HepG2 (cell line): ENCODE results near the gene WDR73. TPM values are rescaled to one million over a fixed set of nuclear protein-coding genes. Genes with fewer than 3 reads are reported as not detected.
A peak's percentile ranks its signal among the peaks of the same experiment; 100 is the strongest.

Experiments
- AHR ChIP-seq: IDR thresholded peaks from 2 replicates; pipeline ENCODE4 v1.6.1; 2018; ENCODE audit warnings: missing genetic modification reagents, missing compliant biosample characterization
- ASH2L ChIP-seq: fragments of 300-600, 200-600 bp; sonication (generic); IDR thresholded peaks from 2 replicates; pipeline ENCODE4 v1.7.0; 2017; ENCODE audit warnings: low read depth, mild to moderate bottlenecking, moderate library complexity, mixed read lengths, low read length; ENCODE audit not compliant: insufficient read length
- DR1 ChIP-seq: sonication (generic); formaldehyde crosslinking; IDR thresholded peaks from 2 replicates; pipeline ENCODE4 v1.8.0; 2021; ENCODE audit warnings: mild to moderate bottlenecking, missing genetic modification reagents, inconsistent platforms
- HCFC1 ChIP-seq: fragments of 150-350 bp; IDR thresholded peaks from 2 replicates; pipeline ENCODE4 v1.6.1; 2014; ENCODE audit warnings: low read depth, low read length
- HOXA3 ChIP-seq: sonication (generic); formaldehyde crosslinking; IDR thresholded peaks from 2 replicates; pipeline ENCODE4 v1.5.0; 2020; ENCODE audit warnings: missing genetic modification reagents
- HOXD1 ChIP-seq: sonication (generic); formaldehyde crosslinking; IDR thresholded peaks from 2 replicates; pipeline ENCODE4 v1.5.0; 2020; ENCODE audit warnings: missing genetic modification reagents
- IKZF1 ChIP-seq: fragments of 450-650 bp; IDR thresholded peaks from 2 replicates; pipeline ENCODE4 v1.7.1; 2016
- IRX3 ChIP-seq: sonication (generic); formaldehyde crosslinking; IDR thresholded peaks from 2 replicates; pipeline ENCODE4 v1.8.1; 2023; ENCODE audit warnings: mild to moderate bottlenecking, low read depth, missing genetic modification reagents, borderline replicate concordance
- KAT8 ChIP-seq: IDR thresholded peaks from 2 replicates; pipeline ENCODE4 v1.6.1; 2016; ENCODE audit warnings: missing genetic modification reagents, missing compliant biosample characterization
- KDM3A ChIP-seq: IDR thresholded peaks from 2 replicates; pipeline ENCODE4 v1.6.1; 2018; ENCODE audit warnings: low read depth, missing compliant biosample characterization
- MED1 ChIP-seq: sonication (generic); formaldehyde crosslinking; IDR thresholded peaks from 2 replicates; pipeline ENCODE4 v1.4.0; 2020; ENCODE audit warnings: missing genetic modification reagents
- NR3C1 ChIP-seq: sonication (generic); formaldehyde crosslinking; IDR thresholded peaks from 2 replicates; pipeline ENCODE4 v1.4.0; 2020; ENCODE audit warnings: missing genetic modification reagents
- PHF20 ChIP-seq: sonication (generic); formaldehyde crosslinking; IDR thresholded peaks from 2 replicates; pipeline ENCODE4 v1.5.0; 2020; ENCODE audit warnings: mild to moderate bottlenecking, missing genetic modification reagents
- PLRG1 ChIP-seq: fragments of 450-650 bp; conservative IDR thresholded peaks from 2 replicates; pipeline ENCODE4 v1.6.1; 2016
- RARG ChIP-seq: sonication (generic); formaldehyde crosslinking; IDR thresholded peaks from 2 replicates; pipeline ENCODE4 v1.4.0; 2020; ENCODE audit warnings: low read depth, mild to moderate bottlenecking, missing genetic modification reagents
- RBAK ChIP-seq: sonication (generic); formaldehyde crosslinking; IDR thresholded peaks from 2 replicates; pipeline ENCODE4 v1.5.1; 2020; ENCODE audit warnings: mild to moderate bottlenecking, missing genetic modification reagents
- ZNF337 ChIP-seq: sonication (generic); formaldehyde crosslinking; IDR thresholded peaks from 2 replicates; pipeline ENCODE4 v1.5.1; 2020; ENCODE audit warnings: missing genetic modification reagents, low read depth, mild to moderate bottlenecking, borderline replicate concordance
- ZNF367 ChIP-seq: sonication (generic); formaldehyde crosslinking; IDR thresholded peaks from 2 replicates; pipeline ENCODE4 v1.4.0; 2020; ENCODE audit warnings: missing genetic modification reagents, borderline replicate concordance
- ZNF446 ChIP-seq: sonication (generic); formaldehyde crosslinking; IDR thresholded peaks from 2 replicates; pipeline ENCODE4 v1.5.0; 2020; ENCODE audit warnings: mild to moderate bottlenecking, missing genetic modification reagents
- ZNF468 ChIP-seq: sonication (generic); formaldehyde crosslinking; IDR thresholded peaks from 2 replicates; pipeline ENCODE4 v1.8.0; 2022; ENCODE audit warnings: mild to moderate bottlenecking, moderate library complexity, missing genetic modification reagents
- ZNF674 ChIP-seq: sonication (generic); formaldehyde crosslinking; IDR thresholded peaks from 2 replicates; pipeline ENCODE4 v1.5.0; 2020; ENCODE audit warnings: low read depth, mild to moderate bottlenecking, missing genetic modification reagents
- ZNF891 ChIP-seq: sonication (generic); formaldehyde crosslinking; IDR thresholded peaks from 2 replicates; pipeline ENCODE4 v1.5.0; 2020; ENCODE audit warnings: mild to moderate bottlenecking, missing genetic modification reagents
- polyA plus RNA-seq, 8 experiments: library from polyadenylated mRNA; depleted of rRNA in 3 of 8; stranded (reverse) in 7 of 8; unstranded in 1 of 8; fragments of >200 nt; fragmentation: Illumina TruSeq in 4 of 8; extraction: Trizol in 4 of 8; gene quantifications; 2 replicates each; pipeline versions ENCODE4 v1.2.1 to v1.2.3, GENCODE V29; 2011 to 2016; ENCODE audit warnings: low read depth in 4 of 8, missing spikeins in 1 of 8, mixed read lengths in 1 of 8; ENCODE audit not compliant: insufficient read depth in 1 of 8
- total RNA-seq, 5 experiments: library from RNA; depleted of rRNA; stranded (reverse); fragments of >200 nt; fragmentation: Illumina TruSeq; extraction: Trizol; gene quantifications; 2 replicates each; pipeline ENCODE4 v1.2.3, GENCODE V29; 2016; ENCODE audit warnings: low read depth in 1 of 5
- TF ChIP-seq, protein P1 (sequence below): sonication (generic); formaldehyde crosslinking; IDR thresholded peaks from 2 replicates; pipeline ENCODE4 v1.4.0; 2020; ENCODE audit warnings: mild to moderate bottlenecking, low read depth, missing genetic modification reagents
- TF ChIP-seq, protein P2 (sequence below): sonication (generic); formaldehyde crosslinking; IDR thresholded peaks from 2 replicates; pipeline ENCODE4 v1.4.0; 2020; ENCODE audit warnings: mild to moderate bottlenecking, low read depth, missing genetic modification reagents
- TF ChIP-seq, protein P3 (sequence below): sonication (generic); formaldehyde crosslinking; IDR thresholded peaks from 2 replicates; pipeline ENCODE4 v1.5.0; 2020; ENCODE audit warnings: mild to moderate bottlenecking, missing genetic modification reagents, moderate library complexity
- TF ChIP-seq, protein P4 (sequence below): sonication (generic); formaldehyde crosslinking; IDR thresholded peaks from 2 replicates; pipeline ENCODE4 v1.4.0; 2020; ENCODE audit warnings: missing genetic modification reagents, borderline replicate concordance

The WDR73 gene
- total and polyA plus RNA-seq, 2 of the 13 experiments (the other 11 are each of a cell fraction or from before 2014, with no cell fraction given), result 20.0 to 35.5 TPM

DNA sequence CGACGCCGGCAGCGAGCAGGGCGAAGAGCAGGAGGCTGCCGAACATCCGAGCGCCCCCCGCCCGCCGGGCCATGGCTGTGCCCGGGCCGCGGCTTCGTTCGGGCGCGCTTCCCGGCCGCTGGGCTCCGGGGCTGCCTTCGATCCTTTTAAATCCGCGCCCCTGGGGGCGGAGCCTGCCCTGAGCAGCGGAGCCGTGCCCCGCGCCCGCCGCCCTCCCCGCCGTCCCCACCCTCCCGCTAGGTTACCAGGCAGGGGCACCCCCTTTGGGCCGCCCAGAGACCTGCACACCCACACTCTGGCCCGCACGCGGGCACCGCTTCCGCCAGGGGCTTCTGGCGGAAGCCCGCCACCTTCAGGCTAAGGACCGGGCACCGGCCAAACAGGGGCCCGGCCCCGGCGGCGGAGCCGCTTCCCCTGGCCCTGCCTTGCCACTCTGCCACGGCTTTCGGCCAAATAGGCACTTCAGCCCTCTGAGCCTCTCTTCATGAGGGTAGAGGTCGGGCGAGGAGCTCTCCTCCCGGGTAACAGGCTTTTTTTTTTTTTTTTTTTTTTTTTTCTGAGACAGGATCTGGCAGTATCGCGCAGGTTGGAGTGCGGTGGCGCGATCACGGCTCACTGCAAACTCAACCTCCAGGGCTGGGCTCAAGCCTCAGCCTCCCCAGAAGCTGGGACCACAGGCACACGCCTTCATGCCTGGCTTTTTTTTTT lies 4.2 kb upstream of the WDR73 start, which contains the start of gene NMB (continued):
- TF ChIP-seq ZNF468 (CRISPR knock-in tag), result no peak
- TF ChIP-seq ZNF891 (CRISPR knock-in tag), result no peak
- TF ChIP-seq HOXD1 (CRISPR knock-in tag), result no peak
- peak; percentile 24; the same call in 1 of the 2 replicates for TF ChIP-seq KAT8 (CRISPR knock-in tag)
- TF ChIP-seq ASH2L, result peak; percentile 67
- no peak; the same call in 1 of the 2 replicates for TF ChIP-seq ZNF367 (CRISPR knock-in tag)
- TF ChIP-seq AHR (CRISPR knock-in tag), result no peak
- TF ChIP-seq, protein P1, sequence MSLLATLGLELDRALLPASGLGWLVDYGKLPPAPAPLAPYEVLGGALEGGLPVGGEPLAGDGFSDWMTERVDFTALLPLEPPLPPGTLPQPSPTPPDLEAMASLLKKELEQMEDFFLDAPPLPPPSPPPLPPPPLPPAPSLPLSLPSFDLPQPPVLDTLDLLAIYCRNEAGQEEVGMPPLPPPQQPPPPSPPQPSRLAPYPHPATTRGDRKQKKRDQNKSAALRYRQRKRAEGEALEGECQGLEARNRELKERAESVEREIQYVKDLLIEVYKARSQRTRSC, result no peak
- TF ChIP-seq, protein P2, sequence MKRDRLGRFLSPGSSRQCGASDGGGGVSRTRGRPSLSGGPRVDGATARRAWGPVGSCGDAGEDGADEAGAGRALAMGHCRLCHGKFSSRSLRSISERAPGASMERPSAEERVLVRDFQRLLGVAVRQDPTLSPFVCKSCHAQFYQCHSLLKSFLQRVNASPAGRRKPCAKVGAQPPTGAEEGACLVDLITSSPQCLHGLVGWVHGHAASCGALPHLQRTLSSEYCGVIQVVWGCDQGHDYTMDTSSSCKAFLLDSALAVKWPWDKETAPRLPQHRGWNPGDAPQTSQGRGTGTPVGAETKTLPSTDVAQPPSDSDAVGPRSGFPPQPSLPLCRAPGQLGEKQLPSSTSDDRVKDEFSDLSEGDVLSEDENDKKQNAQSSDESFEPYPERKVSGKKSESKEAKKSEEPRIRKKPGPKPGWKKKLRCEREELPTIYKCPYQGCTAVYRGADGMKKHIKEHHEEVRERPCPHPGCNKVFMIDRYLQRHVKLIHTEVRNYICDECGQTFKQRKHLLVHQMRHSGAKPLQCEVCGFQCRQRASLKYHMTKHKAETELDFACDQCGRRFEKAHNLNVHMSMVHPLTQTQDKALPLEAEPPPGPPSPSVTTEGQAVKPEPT (CRISPR knock-in tag), result 0 out of 2 replicates have a peak, but pooled peaks have one; percentile 45
- TF ChIP-seq, protein P3, sequence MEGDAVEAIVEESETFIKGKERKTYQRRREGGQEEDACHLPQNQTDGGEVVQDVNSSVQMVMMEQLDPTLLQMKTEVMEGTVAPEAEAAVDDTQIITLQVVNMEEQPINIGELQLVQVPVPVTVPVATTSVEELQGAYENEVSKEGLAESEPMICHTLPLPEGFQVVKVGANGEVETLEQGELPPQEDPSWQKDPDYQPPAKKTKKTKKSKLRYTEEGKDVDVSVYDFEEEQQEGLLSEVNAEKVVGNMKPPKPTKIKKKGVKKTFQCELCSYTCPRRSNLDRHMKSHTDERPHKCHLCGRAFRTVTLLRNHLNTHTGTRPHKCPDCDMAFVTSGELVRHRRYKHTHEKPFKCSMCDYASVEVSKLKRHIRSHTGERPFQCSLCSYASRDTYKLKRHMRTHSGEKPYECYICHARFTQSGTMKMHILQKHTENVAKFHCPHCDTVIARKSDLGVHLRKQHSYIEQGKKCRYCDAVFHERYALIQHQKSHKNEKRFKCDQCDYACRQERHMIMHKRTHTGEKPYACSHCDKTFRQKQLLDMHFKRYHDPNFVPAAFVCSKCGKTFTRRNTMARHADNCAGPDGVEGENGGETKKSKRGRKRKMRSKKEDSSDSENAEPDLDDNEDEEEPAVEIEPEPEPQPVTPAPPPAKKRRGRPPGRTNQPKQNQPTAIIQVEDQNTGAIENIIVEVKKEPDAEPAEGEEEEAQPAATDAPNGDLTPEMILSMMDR (CRISPR knock-in tag), result peak; percentile 80
- TF ChIP-seq KDM3A, result no peak
- TF ChIP-seq DR1, result peak; percentile 50
- TF ChIP-seq, protein P4, sequence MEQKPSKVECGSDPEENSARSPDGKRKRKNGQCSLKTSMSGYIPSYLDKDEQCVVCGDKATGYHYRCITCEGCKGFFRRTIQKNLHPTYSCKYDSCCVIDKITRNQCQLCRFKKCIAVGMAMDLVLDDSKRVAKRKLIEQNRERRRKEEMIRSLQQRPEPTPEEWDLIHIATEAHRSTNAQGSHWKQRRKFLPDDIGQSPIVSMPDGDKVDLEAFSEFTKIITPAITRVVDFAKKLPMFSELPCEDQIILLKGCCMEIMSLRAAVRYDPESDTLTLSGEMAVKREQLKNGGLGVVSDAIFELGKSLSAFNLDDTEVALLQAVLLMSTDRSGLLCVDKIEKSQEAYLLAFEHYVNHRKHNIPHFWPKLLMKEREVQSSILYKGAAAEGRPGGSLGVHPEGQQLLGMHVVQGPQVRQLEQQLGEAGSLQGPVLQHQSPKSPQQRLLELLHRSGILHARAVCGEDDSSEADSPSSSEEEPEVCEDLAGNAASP, result no peak
- no peak for TF ChIP-seq ZNF337
- no peak for TF ChIP-seq ZNF674 (CRISPR knock-in tag)
- TF ChIP-seq PHF20, result peak; percentile 40; the same call in 1 of the 2 replicates
- no peak for TF ChIP-seq NR3C1
- no peak for TF ChIP-seq RBAK (CRISPR knock-in tag)
- TF ChIP-seq MED1 (CRISPR knock-in tag), result 0 out of 2 replicates have a peak, but pooled peaks have one; percentile 19
- no peak for TF ChIP-seq PLRG1
- no peak for TF ChIP-seq IRX3 (CRISPR knock-in tag)
- no peak for TF ChIP-seq HCFC1
- no peak for TF ChIP-seq RARG (CRISPR knock-in tag)
- peak; percentile 56; the same call in 1 of the 2 replicates for TF ChIP-seq HOXA3 (CRISPR knock-in tag)
- TF ChIP-seq IKZF1, result no peak
- TF ChIP-seq ZNF446, result 0 out of 2 replicates have a peak, but pooled peaks have one; percentile 56
